ENCODE results near the gene CHAF1B.

CHAF1B gene

DNA sequence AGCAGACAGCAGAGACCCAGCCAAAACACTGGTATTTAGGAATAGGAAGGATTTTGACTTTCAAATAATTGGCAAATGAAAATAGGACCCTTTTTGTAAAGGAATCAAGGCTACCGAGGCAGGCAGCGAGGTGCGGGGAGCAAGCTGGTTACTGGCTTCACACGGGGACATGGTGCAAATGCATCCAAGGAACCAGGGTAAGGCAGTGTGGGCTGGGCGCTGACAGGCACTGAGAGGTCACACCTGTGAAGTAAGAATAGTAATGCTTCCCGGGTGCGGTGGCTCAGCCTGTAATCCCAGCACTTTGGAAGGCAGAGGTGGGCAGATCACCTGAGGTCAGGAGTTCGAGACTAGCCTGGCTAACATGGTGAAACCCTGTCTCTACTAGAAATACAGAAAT, 15.5 kb downstream of the CHAF1B start:
- in situ Hi-C loops (cut with MboI; ENCODE audit: low pct_unique_long_range_greater_than_20kb, low sequenced_read_pairs, unreplicated experiment): no loop called here
- no peak for DNase-seq (ENCODE audit: low spot score)
- TF ChIP-seq, protein P1, sequence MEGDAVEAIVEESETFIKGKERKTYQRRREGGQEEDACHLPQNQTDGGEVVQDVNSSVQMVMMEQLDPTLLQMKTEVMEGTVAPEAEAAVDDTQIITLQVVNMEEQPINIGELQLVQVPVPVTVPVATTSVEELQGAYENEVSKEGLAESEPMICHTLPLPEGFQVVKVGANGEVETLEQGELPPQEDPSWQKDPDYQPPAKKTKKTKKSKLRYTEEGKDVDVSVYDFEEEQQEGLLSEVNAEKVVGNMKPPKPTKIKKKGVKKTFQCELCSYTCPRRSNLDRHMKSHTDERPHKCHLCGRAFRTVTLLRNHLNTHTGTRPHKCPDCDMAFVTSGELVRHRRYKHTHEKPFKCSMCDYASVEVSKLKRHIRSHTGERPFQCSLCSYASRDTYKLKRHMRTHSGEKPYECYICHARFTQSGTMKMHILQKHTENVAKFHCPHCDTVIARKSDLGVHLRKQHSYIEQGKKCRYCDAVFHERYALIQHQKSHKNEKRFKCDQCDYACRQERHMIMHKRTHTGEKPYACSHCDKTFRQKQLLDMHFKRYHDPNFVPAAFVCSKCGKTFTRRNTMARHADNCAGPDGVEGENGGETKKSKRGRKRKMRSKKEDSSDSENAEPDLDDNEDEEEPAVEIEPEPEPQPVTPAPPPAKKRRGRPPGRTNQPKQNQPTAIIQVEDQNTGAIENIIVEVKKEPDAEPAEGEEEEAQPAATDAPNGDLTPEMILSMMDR (IDR thresholded peaks at IDR 0.05; ENCODE audit: extremely low read depth, insufficient read depth, missing control alignments): no peak

DNA sequence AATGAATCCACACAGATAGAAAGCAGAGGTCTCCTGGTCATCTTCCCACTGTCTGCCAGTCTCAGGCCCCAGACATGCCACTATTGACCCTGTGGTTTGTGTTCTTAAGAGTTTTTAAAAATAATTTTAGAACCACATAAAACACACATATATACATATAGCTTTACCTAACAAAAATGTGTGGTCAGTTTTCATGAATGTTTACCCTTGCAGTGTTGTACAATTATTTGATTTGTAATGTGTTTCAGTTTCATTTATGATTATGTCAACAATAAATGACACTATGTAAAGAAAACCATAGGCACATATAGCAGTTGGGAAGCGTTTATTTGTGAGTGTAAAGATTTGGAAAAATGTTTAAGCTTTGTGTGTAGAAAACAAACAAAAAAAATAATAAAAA, 17.1 kb downstream of the CHAF1B start:
- in situ Hi-C loops (cut with MboI; ENCODE audit: low pct_unique_long_range_greater_than_20kb, low sequenced_read_pairs, unreplicated experiment): no loop called here
- DNase-seq (ENCODE audit: low spot score): no peak
- TF ChIP-seq, protein P1 (IDR thresholded peaks at IDR 0.05; ENCODE audit: extremely low read depth, insufficient read depth, missing control alignments): no peak

DNA sequence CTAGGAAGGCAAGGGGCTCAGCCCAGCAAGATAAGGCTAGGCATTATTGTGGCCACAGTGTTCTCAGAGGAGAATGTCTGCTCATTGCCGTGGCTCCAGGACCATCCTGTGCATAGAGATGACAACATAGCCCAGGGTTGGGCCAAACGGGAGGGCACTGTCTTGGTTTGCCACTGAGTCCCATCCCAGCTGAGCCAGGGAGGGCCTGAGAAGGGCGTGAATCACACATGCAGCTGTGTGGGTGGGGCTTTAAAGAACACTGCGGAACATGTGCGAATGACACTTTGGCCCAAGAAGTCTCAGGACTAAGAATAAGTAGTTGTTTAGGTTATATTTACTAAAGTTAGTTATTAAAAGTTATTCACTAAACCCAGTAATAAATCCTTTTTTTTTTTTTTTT, 18.5 kb downstream of the CHAF1B start:
- in situ Hi-C loops (cut with MboI; ENCODE audit: low pct_unique_long_range_greater_than_20kb, low sequenced_read_pairs, unreplicated experiment): no loop called here
- TF ChIP-seq, protein P1 (IDR thresholded peaks at IDR 0.05; ENCODE audit: extremely low read depth, insufficient read depth, missing control alignments): no peak
- DNase-seq (ENCODE audit: low spot score): no peak

DNA sequence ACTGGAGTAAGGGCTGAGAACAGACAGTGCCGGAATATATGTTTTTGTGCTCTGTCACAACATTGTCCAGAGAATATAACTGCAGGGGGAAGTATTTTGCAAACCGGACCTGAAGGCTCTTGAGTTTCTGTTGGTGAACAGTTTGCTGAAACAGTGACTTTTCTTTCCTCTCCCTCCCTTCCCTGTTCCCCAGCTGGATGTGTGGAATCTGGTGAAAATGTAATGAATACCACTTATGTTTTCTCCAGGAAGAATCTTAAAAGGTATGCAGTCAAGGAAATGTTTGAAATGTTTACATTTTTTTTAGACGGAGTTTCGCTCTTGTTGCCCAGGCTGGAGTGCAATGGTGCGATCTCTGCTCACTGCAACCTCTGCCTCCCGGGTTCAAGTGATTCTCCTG, 23.4 kb downstream of the CHAF1B start:
- in situ Hi-C loops (cut with MboI; ENCODE audit: low pct_unique_long_range_greater_than_20kb, low sequenced_read_pairs, unreplicated experiment): no loop called here
- no peak for DNase-seq (ENCODE audit: low spot score)
- TF ChIP-seq, protein P1 (IDR thresholded peaks at IDR 0.05; ENCODE audit: extremely low read depth, insufficient read depth, missing control alignments): no peak

DNA sequence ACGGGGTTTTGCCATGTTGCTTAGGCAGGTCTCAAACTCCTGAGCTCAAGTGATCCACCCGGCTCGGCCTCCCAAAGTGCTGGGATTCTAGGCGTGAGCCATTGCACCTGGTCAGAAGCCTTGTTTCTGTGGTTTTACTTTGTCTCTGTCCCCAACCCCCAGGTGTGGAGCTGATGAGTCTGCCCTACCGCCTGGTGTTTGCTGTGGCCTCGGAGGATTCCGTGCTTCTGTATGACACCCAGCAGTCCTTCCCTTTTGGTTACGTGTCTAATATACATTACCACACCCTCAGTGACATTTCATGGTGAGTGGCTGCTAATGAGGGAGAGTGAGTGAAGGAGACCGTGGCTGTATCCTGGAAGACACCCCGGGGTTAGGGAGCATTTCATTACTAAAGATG, 26.1 kb downstream of the CHAF1B start:
- no peak for DNase-seq (ENCODE audit: low spot score)
- in situ Hi-C loops (cut with MboI; ENCODE audit: low pct_unique_long_range_greater_than_20kb, low sequenced_read_pairs, unreplicated experiment): no loop called here
- TF ChIP-seq, protein P1 (IDR thresholded peaks at IDR 0.05; ENCODE audit: extremely low read depth, insufficient read depth, missing control alignments): no peak

DNA sequence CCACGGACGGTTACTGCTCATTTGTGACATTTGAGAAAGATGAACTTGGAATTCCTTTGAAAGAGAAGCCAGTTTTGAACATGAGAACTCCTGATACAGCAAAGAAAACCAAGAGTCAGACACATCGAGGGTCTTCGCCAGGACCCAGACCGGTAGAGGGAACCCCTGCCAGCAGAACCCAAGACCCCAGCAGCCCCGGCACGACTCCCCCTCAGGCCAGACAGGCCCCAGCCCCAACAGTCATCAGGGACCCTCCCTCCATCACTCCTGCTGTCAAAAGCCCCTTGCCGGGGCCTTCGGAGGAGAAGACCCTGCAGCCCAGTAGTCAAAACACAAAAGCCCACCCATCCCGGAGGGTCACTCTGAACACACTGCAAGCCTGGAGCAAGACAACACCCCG, 27.7 kb downstream of the CHAF1B start:
- no peak for DNase-seq (ENCODE audit: low spot score)
- TF ChIP-seq, protein P1 (IDR thresholded peaks at IDR 0.05; ENCODE audit: extremely low read depth, insufficient read depth, missing control alignments): no peak
- in situ Hi-C loops (cut with MboI; ENCODE audit: low pct_unique_long_range_greater_than_20kb, low sequenced_read_pairs, unreplicated experiment): no loop called here

DNA sequence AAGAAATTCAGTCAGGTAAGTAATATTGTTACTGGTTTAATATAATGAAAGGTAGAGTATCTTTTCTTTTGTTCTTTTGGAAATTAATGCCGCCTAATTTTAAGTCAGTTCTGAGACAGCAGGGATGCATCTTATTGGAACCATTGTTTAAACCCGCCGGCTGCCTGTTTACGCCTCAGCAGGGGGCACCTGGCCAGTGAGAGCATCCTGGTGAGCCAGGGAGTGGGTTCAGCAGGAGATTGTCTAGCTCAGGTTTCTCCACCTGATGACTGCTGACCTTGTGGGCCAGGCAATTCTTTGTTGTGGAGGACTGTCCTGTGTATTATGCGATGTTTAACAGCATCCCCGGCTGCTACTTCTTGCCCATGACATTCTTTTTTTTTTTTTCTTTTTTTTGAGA, 30.2 kb downstream of the CHAF1B start:
- in situ Hi-C loops (cut with MboI; ENCODE audit: low pct_unique_long_range_greater_than_20kb, low sequenced_read_pairs, unreplicated experiment): no loop called here
- DNase-seq (ENCODE audit: low spot score): no peak
- TF ChIP-seq, protein P1 (IDR thresholded peaks at IDR 0.05; ENCODE audit: extremely low read depth, insufficient read depth, missing control alignments): no peak

All from GM13977 (cell line).